Right renal pelvis (tissue), 4 donors: ENCODE results near the gene TOR1A. TPM values are rescaled to one million over a fixed set of nuclear protein-coding genes. Genes with fewer than 3 reads are reported as not detected.
"Not testable (repeated sequence)": the region's sequence is repeated elsewhere in the genome, so short reads cannot be mapped to it uniquely, and the experiment has no call there.

Experiments
- DNase-seq, 4 donors: peaks; one replicate each; pipeline ENCODE4 v3.0.0-alpha.2; 2013; ENCODE audit warnings: low read depth in 4 of 4, low spot score in 3 of 4, missing footprints in 1 of 4
- polyA plus RNA-seq, 4 donors: library from polyadenylated mRNA; unstranded; fragments of 120-200 nt; gene quantifications; one replicate each; pipeline ENCODE4 v1.2.1, GENCODE V29; 2013; ENCODE audit not compliant: insufficient read length in 4 of 4

Gene TOR1A
- polyA plus RNA-seq, 4 donors = 44.0 to 46.4 (median 44.2) TPM

- DNase-seq = no peak
These were observed 38.1 kb downstream of the TOR1A start for GRCh38 chr9:129785866-129786265.

- DNase-seq = not testable (repeated sequence)
These were observed 39.0 kb downstream of the TOR1A start for GRCh38 chr9:129784970-129785369.

GRCh38 chr9:129783516-129784361, 40.2 kb downstream of the TOR1A start:
- peak; percentile 42 to 62 (median 54) for DNase-seq

GRCh38 chr9:129781981-129782380, 42.0 kb downstream of the TOR1A start:
- DNase-seq = no peak

- DNase-seq = no peak
These were observed 42.8 kb downstream of the TOR1A start for GRCh38 chr9:129781131-129781530.

- DNase-seq = no peak
These were observed 44.3 kb downstream of the TOR1A start for GRCh38 chr9:129779560-129780190.

GRCh38 chr9:129778469-129778868, 45.5 kb downstream of the TOR1A start:
- DNase-seq = no peak

- no peak for DNase-seq
These were observed 46.2 kb downstream of the TOR1A start for GRCh38 chr9:129777769-129778130.

GRCh38 chr9:129776938-129777768, 46.8 kb downstream of the TOR1A start:
- DNase-seq = peak in 2 of 4 donors; percentile 45 to 66

- no peak for DNase-seq
These were observed 47.4 kb downstream of the TOR1A start for GRCh38 chr9:129776566-129776937.

GRCh38 chr9:129776096-129776495, 47.8 kb downstream of the TOR1A start:
- not testable (repeated sequence) for DNase-seq

GRCh38 chr9:129775448-129775798, 48.5 kb downstream of the TOR1A start:
- DNase-seq = no peak

- no peak for DNase-seq
These were observed 49.0 kb downstream of the TOR1A start for GRCh38 chr9:129774791-129775447.

GRCh38 chr9:129773262-129774048, 50.5 kb downstream of the TOR1A start:
- no peak for DNase-seq

GRCh38 chr9:129770741-129771140, 53.2 kb downstream of the TOR1A start:
- no peak for DNase-seq

GRCh38 chr9:129769669-129770068, 54.3 kb downstream of the TOR1A start:
- no peak for DNase-seq

GRCh38 chr9:129768486-129768885, 55.5 kb downstream of the TOR1A start:
- no peak for DNase-seq

- DNase-seq = no peak
These were observed 58.1 kb downstream of the TOR1A start for GRCh38 chr9:129765764-129766317.

GRCh38 chr9:129762985-129763926, 60.7 kb downstream of the TOR1A start:
- DNase-seq = no peak
